Common myeloid progenitor, CD34-positive (primary cell): ENCODE data around the gene ARL4A.
A peak's percentile ranks its signal among the peaks of the same experiment; 100 is the strongest.
"Not testable (repeated sequence)": the region's sequence is repeated elsewhere in the genome, so short reads cannot be mapped to it uniquely, and the experiment has no call there.

ENCODE experiments used
- CTCF ChIA-PET: fragments of 350-600 bp; sonication (Branson Sonifier 250); formaldehyde crosslinking; loops from one replicate; lab custom pipeline; 2021; ENCODE audit warnings: antibody characterized with exemption; lab: Charles Lee
- POLR2A ChIA-PET: fragments of 350-600 bp; sonication (Branson Sonifier 250); formaldehyde crosslinking; loops from one replicate; lab custom pipeline; 2021; ENCODE audit warnings: antibody characterized with exemption; lab: Charles Lee
- DNase-seq, 3 donors: peaks; one replicate each; pipeline versions ENCODE4 v3.0.0 to v3.0.0-alpha.2; 2013
- H3K27ac ChIP-seq, 2 experiments: 1 replicate in 1 of 2; 2 replicates in 1 of 2; pipeline ENCODE4 v1.7.0; 2013; ENCODE audit warnings: inconsistent platforms in 2 of 2, low read length in 2 of 2, mild to moderate bottlenecking in 2 of 2, low read depth in 1 of 2, moderate library complexity in 1 of 2; ENCODE audit not compliant: severe bottlenecking in 2 of 2, insufficient read depth in 1 of 2, poor library complexity in 1 of 2
- H3K27me3 ChIP-seq, 5 experiments: replicated peaks in 2 of 5; 1 replicate in 3 of 5; 2 replicates in 2 of 5; pipeline versions ENCODE4 v1.6.1 to v1.7.0; 2013; ENCODE audit warnings: low read length in 4 of 5, mild to moderate bottlenecking in 2 of 5, moderate library complexity in 2 of 5, inconsistent platforms in 1 of 5; ENCODE audit not compliant: insufficient read depth in 5 of 5, control insufficient read depth in 4 of 5
- H3K36me3 ChIP-seq, 4 experiments: 1 replicate in 2 of 4; 2 replicates in 2 of 4; pipeline versions ENCODE4 v1.6.1 to v1.7.0; 2013; ENCODE audit warnings: low read length in 3 of 4, control low read depth in 1 of 4, mild to moderate bottlenecking in 1 of 4; ENCODE audit not compliant: control insufficient read depth in 4 of 4, insufficient read depth in 4 of 4
- H3K4me1 ChIP-seq, 4 experiments: 1 replicate in 3 of 4; 2 replicates in 1 of 4; pipeline versions ENCODE4 v1.6.1 to v1.7.1; 2013; ENCODE audit warnings: low read length in 3 of 4, mild to moderate bottlenecking in 3 of 4, control low read depth in 1 of 4, inconsistent platforms in 1 of 4, moderate library complexity in 1 of 4; ENCODE audit not compliant: control insufficient read depth in 4 of 4, insufficient read depth in 4 of 4; ENCODE audit errors: control extremely low read depth in 1 of 4
- H3K4me3 ChIP-seq, 7 experiments: 1 replicate in 4 of 7; 2 replicates in 3 of 7; pipeline versions ENCODE4 v1.5.1 to v1.7.0; 2013; ENCODE audit warnings: mild to moderate bottlenecking in 7 of 7, low read length in 6 of 7, moderate library complexity in 6 of 7, inconsistent platforms in 2 of 7, low read depth in 2 of 7, control low read depth in 1 of 7; ENCODE audit not compliant: insufficient read depth in 4 of 7, control insufficient read depth in 1 of 7; ENCODE audit errors: extremely low read depth in 1 of 7
- H3K9me3 ChIP-seq, 5 experiments: 1 replicate in 4 of 5; 2 replicates in 1 of 5; pipeline versions ENCODE4 v1.6.1 to v1.7.1; 2013; ENCODE audit warnings: low read length in 4 of 5, mild to moderate bottlenecking in 2 of 5, inconsistent platforms in 1 of 5, low read depth in 1 of 5, moderate library complexity in 1 of 5; ENCODE audit not compliant: control insufficient read depth in 4 of 5, insufficient read depth in 2 of 5; ENCODE audit errors: control extremely low read depth in 1 of 5
- WGBS: methylation state at CpG from one replicate; pipeline ENCODE4 v1.1.5; 2013; ENCODE audit not compliant: insufficient coverage; 5-methylcytosine and 5-hydroxymethylcytosine counted together

Gene ARL4A

GRCh38 chr7:12643001-12643643, 44.3 kb upstream of the ARL4A start:
- ChIA-PET CTCF (interaction anchor here (1.5 kb wide), 1 partner anchor 41 kb away, joined by 4 read pairs; no protein-coding TSS in a partner anchor), POLR2A (no interaction called here)
- H3K27me3 ChIP-seq, result no peaks in the 10 kb centered on the region
- no peak overlapping the region for H3K27ac ChIP-seq
- no peak overlapping the region for H3K4me3 ChIP-seq
- H3K36me3 ChIP-seq, result no peaks in the 10 kb centered on the region
- no peak for DNase-seq
- WGBS, result 93% methylated on average over 2 of the region's 3 CpGs
- no peaks in the 10 kb centered on the region for H3K9me3 ChIP-seq
- peaks cover 1 to 17% (median 7%) of the 10 kb centered on the region in 4 experiments for H3K4me1 ChIP-seq

GRCh38 chr7:12643644-12644043, 43.8 kb upstream of the ARL4A start:
- CTCF ChIA-PET, result interaction anchor here (1.5 kb wide), 1 partner anchor 41 kb away, joined by 4 read pairs; no protein-coding TSS in a partner anchor
- no peaks in the 10 kb centered on the region for H3K27me3 ChIP-seq
- no peak overlapping the region for H3K4me3 ChIP-seq
- H3K9me3 ChIP-seq, result no peaks in the 10 kb centered on the region
- no peak overlapping the region for H3K27ac ChIP-seq
- H3K36me3 ChIP-seq, result no peaks in the 10 kb centered on the region
- POLR2A ChIA-PET, result no interaction called here
- DNase-seq, result peak in 2 of 3 donors; percentile 78 to 83
- WGBS, result 58% methylated on average over 5 of the region's 5 CpGs
- peaks cover 0 to 12% (median 2%) of the 10 kb centered on the region in 4 experiments for H3K4me1 ChIP-seq

- H3K4me1 ChIP-seq, POLR2A ChIA-PET, H3K4me3 ChIP-seq, H3K27ac ChIP-seq, DNase-seq, H3K36me3 ChIP-seq, H3K9me3 ChIP-seq, H3K27me3 ChIP-seq: not testable (repeated sequence)
- 67% methylated on average over 1 of the region's 6 CpGs for WGBS
- CTCF ChIA-PET, result interaction anchor here (1.1 kb wide), 1 partner anchor 9 kb away, joined by 3 read pairs; no protein-coding TSS in a partner anchor
Observed at GRCh38 chr7:12645212-12645611, 42.2 kb upstream of the ARL4A start.

GRCh38 chr7:12646139-12646538, 41.3 kb upstream of the ARL4A start:
- 100% methylated on average over 1 of the region's 1 CpG for WGBS
- Histone ChIP-seq H3K4me3 (no peak overlapping the region), H3K27me3 (no peaks in the 10 kb centered on the region), H3K4me1 (peaks cover 0 to 7% (median 1%) of the 10 kb centered on the region in 4 experiments), H3K36me3 (no peaks in the 10 kb centered on the region), H3K27ac (no peak overlapping the region), H3K9me3 (no peaks in the 10 kb centered on the region)
- ChIA-PET CTCF (interaction anchor here (0.6 to 1.1 kb wide), 2 partner anchors 10 to 621 kb away, joined by 3 to 4 read pairs; no protein-coding TSS in a partner anchor), POLR2A (no interaction called here)
- DNase-seq, result peak in 1 of 3 donors; percentile 23

- Histone ChIP-seq H3K9me3 (no peaks in the 10 kb centered on the region), H3K27ac (no peak overlapping the region), H3K27me3 (no peaks in the 10 kb centered on the region), H3K4me3 (no peak overlapping the region), H3K4me1 (peaks cover 0 to 7% (median 1%) of the 10 kb centered on the region in 4 experiments), H3K36me3 (no peaks in the 10 kb centered on the region)
- ChIA-PET CTCF (interaction anchor here (0.6 to 1.4 kb wide), 2 partner anchors 9 to 35 kb away, joined by 3 read pairs; no protein-coding TSS in a partner anchor), POLR2A (no interaction called here)
- WGBS, result 100% methylated on average over 3 of the region's 6 CpGs
- no peak for DNase-seq
Observed at GRCh38 chr7:12647364-12648219, 39.8 kb upstream of the ARL4A start.

- peaks cover 0 to 1% (median 0%) of the 10 kb centered on the region in 4 experiments for H3K4me1 ChIP-seq
- POLR2A ChIA-PET, result no interaction called here
- no peaks in the 10 kb centered on the region for H3K27me3 ChIP-seq
- H3K9me3 ChIP-seq, result peaks cover 0 to 1% (median 0%) of the 10 kb centered on the region in 5 experiments
- no peak overlapping the region for H3K4me3 ChIP-seq
- H3K27ac ChIP-seq, result no peak overlapping the region
- no peak for DNase-seq
- WGBS, result 92% methylated on average over 2 of the region's 4 CpGs
- no peaks in the 10 kb centered on the region for H3K36me3 ChIP-seq
- CTCF ChIA-PET, result interaction anchor here (0.9 kb wide), 1 partner anchor 18 kb away, joined by 3 read pairs; no protein-coding TSS in a partner anchor
Observed at GRCh38 chr7:12648704-12649261, 38.6 kb upstream of the ARL4A start.
